HG02938 (cell line): ENCODE data around the gene EMX1.

Experiments used
- ATAC-seq: cut with Tn5 transposase; IDR thresholded peaks from one replicate; pipeline ENCODE4 v1.9.1; 2021; ENCODE audit warnings: mild to moderate bottlenecking, moderate library complexity; ENCODE audit not compliant: unreplicated experiment

Gene EMX1

GRCh38 chr2:72942293-72942692, 25.0 kb downstream of the EMX1 start:
- ATAC-seq = no peak

GRCh38 chr2:72942881-72943418, 25.6 kb downstream of the EMX1 start:
- ATAC-seq = no peak

- no peak for ATAC-seq
Measured at GRCh38 chr2:72943540-72944395, 26.4 kb downstream of the EMX1 start.

DNA sequence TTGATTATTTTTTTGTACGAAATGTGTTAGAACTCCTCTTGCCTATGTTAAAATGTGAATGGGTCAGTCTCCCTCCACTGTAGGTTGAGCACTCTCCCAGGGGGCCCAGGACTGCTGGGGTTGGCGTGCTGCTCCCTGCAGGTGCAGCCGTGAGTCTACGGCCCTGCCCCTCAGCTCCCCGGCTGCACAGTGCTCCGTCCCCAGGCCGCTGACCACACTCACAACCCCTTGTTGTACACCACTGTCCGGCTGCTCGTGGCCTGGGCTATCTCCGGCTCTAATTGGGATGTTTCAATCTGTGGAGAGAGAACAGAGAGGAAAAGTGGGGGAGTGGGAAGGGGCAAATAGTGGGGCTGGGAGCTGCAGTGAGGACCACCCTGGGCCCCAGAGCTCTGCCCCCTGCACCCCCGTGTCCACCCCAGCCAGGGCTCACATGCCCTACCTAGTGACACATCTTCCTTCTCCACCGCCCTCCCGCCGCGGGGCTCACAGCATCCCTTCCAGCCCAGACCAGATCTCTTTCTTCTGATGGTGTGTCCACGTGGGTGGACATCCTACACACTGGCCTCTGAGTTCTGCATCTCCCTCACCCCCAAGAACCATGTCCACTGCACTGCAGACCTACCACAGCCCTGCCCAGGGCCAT, 27.6 kb downstream of the EMX1 start:
- no peak for ATAC-seq

- ATAC-seq = no peak
Measured at GRCh38 chr2:72945450-72946019, 28.2 kb downstream of the EMX1 start.

DNA sequence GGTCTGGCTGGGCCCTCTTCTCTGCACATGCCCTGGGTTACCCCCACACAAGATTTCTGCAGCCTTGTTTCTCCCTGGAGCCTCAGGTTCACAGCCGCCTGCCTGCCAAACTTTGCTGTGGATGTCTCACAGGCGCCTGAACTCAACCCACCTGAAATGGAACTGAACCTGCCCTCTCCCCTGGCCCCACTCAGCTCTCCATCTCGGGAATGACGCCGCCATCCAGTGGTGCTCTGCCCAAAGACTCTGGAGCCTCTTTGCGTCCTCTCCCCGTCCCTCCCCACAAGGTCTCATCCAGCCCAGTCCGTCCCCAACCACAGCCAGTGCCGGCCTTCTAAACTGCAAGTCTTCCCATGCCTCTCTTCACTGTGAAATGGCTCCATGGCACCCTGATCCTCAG, 29.1 kb downstream of the EMX1 start:
- ATAC-seq = no peak

DNA sequence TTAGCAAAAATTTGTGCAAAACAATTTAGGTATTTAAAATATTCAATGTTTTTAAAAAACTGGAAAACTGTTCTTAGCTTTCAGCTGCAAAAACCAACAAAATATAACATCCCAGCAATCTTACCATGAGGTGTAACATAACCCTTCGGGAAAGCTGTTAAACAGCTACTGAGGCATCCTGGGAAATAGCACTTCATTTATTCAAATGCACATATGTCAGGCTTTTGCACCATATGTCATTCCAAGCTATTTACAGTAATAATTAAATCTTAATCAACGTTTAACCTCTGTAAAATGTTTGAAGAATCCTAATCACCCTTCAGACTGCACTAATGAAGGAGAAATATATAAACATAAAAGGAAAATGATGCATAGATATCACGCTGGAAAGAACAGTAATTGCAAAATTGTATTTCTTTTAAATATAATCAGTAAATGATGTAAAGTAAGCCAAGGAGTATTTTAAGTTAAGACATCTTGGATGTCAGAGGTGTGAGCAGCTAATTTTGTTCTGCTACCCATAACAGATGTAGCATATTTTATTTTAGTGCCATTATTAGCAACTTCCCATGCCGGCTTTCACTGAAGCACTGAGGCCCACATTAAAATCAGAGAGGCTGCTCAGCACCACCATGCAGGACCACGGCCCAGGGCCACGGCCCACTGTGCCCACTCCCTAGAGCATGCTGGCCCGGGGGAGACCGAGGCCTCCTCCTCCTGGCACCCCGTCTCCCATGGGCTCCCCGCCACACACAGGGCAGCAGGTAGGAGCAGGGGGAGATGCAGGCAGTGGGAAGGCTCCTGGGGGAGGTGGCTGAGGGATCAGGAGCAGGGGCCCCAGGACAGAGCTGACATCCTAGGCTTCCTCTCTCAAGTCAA, 30.9 kb downstream of the EMX1 start:
- no peak for ATAC-seq

GRCh38 chr2:72949045-72949444, 31.7 kb downstream of the EMX1 start:
- no peak for ATAC-seq

GRCh38 chr2:72949642-72950041, 32.3 kb downstream of the EMX1 start:
- no peak for ATAC-seq

DNA sequence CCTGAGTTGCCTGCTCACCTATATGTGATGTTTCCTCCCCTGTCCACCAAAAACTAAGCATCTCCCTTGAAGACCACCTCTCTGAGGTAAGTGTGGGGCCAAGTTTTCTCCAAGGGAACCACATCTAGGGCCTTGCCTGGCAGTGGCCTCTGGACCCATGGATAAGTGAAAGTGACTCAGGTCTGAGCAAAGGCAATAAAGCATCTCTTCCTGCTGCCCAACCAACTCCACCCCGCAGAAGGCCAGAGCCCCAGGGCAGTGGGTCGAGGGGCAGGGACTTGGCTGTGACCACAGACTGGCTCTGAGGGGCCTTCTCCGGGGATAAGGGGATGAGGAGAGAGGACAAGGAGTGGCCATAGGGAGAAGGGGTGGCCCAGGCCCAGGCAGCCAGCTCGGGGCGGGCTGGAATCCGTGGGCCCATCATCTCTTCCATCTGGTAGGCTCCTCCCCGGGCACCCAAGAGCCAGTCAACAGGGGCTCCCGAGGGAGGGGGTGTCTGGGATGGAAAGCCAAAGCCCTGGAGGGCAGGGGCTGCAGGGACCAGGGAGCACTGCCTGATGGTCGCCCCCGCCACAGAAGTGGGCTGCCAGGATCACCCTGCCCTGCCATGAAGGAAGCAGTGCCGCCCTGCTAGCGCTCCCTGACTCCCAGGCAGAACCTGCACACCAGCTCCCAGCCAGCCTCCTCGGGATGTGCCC, 33.4 kb downstream of the EMX1 start:
- no peak for ATAC-seq

DNA sequence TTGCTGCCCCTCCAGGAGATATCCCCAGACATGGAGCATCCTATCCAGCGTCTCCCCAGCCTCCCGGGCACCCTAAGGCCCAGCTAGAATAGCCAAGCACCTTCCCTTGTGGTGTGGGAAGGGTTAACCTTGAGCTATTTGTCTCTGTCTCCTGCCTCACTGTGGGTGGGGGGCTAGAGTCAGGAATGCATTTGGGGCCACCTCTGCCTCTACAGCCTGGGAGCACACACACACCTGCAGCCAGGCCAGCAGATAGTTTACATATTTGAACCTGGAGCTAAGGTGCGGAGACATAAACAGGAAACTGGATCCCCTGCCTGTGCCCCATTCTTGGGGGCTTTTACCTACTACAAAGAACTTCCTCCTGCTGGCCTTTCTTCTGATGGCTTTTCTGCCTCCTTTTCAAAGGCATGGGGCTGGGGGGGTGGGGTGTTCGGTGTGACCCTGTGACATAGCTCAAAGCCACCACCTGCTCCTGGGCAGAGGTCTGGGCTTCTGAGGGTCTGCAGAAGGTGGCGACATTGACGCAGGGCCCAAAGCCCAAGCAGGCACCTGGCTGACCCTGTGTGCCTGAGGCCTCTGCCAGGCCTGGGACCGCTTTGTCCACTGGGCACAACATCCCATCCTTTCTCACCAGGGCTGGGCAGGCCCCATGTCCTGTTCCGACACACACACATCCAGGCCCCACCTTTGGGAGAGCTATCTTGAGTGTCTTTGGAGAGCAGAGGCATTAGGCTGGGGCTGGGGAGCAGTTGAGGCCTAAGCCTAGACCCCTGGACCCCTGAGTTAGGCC, 34.2 kb downstream of the EMX1 start:
- ATAC-seq = no peak

DNA sequence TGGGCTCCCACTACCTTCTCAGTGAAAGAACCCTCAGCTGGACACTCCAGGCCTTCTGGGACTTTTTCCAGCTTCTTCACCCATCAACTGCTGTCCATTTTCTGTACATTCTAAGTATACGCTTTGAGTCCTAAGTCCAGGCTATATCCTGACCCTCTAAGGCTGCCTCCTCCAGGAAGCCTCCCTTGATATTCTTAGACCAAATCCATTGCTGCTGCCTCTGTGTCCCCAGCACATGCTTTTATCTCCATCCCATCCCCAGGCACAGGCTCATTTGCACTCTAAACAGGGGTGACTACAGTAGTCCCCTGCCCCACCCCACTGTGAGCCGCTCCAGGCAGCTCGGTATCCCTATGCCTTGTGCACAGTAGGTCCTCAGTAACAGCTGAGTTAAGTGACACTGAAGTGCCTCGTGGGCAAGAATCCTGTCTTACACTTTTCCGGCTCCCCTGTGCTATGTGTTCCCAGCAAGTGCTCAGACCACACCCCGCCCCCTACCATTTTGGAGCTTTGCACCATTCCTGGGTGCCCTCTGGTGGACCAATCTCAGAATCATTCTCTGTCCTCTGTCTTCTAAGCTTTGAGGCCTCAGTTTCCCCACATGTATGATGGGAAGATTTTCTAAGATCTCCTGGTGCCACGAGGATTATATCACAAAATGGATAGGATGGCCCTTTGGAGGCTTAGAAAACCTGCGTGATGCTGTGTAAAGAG, 34.9 kb downstream of the EMX1 start:
- no peak for ATAC-seq

DNA sequence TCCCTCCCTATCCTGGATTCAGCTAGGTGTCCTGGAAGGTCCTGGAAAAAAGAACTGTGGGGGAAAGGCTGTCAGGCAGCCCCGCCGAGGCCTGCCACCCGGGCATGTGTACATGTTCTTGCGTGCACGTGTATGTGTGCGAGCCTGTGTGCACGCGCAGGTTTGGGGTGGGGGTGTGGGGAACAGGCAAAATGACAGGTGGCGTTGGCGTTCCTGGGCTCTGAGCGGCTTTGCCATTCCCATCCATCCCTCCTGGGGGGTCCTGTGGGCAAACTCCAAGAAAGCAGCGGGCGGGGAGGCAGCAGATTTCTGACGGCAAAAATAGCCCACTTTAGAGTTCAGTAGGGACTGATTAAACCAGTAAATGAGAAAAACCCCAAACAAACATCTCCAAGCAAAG, 35.6 kb downstream of the EMX1 start:
- no peak for ATAC-seq

DNA sequence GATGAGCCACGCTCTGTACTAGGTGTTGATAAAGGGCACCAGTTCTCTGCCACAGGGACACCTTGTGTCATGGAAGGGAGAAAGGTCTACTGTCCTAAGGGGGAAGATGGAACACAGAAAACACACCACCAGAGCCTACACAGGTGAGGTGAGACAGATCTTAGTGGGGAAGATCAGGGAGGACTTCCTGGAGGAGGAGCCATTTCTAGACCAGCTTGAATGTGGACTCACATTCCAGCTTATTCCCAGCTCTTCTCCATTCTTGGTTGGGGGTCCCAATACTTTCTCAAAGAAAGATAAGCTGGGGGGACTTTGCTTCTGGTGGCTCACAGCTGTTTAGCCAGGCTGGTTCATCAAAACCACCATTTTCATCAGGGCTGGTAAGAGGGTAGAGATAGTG, 36.2 kb downstream of the EMX1 start:
- ATAC-seq = no peak

DNA sequence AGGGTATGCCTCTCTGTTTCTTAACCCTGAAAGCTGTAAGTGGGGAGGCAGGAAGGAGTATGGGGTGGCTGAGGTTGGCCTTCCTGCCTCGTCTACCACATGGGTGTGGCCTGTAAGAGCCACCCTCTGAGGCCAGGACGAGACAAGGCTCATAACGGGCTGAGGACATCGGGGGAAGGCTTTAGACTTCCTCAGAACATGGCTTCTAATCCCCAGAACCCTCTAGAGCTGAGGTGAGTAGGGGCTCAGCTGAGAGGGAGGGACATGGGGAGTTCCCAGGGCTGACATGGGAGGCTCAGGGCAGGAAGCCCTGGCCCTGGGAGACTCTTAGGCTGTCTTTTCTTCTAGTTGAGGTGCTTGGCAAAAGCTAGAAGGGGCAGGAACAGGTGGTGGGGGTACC, 36.7 kb downstream of the EMX1 start:
- ATAC-seq = no peak

- ATAC-seq = no peak
Measured at GRCh38 chr2:72954376-72955227, 37.3 kb downstream of the EMX1 start.

DNA sequence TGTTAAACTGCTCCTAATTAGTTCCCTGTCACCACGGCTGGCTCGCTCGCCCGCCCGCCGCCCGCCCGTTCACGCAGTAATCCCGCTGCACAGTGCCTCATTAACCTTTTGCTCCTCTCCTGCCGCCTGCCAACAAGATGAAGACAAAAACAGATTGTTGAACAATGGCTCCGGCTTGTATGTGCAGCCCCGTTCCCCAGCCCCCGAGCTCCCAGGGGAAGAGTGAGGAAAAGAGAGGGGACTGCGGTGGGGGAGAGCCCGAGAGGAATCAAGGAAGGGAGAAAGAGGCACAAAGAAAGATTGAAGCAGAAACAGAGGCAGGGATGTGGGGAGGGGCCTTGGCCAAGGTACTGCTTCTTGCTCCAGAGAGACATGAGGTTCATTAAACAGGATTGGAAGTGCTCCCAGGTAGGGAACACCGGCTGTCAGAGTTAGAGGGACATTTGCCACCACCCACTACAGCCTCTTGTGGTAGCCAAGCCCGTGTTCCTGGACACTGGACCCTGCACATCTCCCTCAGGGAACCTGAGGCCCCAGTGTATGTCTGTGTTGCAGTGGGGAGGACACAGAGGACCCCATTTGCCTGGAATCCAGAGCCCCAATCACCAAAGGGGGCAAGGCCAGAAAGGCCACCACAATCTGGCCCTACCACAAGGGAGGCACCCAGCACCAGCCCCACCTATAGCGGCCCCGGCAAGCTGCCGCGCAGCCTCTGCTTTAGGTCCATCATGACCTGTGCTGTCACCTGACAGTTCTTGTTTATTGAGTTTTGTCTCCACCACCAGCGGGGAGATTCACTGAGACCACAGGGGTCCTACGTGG, 38.1 kb downstream of the EMX1 start:
- no peak for ATAC-seq
